MM.1S (cell line): Measurements from ENCODE around the gene LGALS14.

Experiments
- DNase-seq: peaks from one replicate; pipeline ENCODE4 v3.0.0-alpha.2; 2015
- H2AFZ ChIP-seq: fragments of 300-600 bp; sonication (generic); 2 replicates; pipeline ENCODE4 v1.6.0; 2016; ENCODE audit warnings: antibody characterized with exemption, low read length
- H3F3A ChIP-seq: fragments of 300-600 bp; sonication (generic); 2 replicates; pipeline ENCODE4 v1.6.1; 2016; ENCODE audit warnings: mild to moderate bottlenecking, antibody characterized with exemption, low read length, moderate library complexity, mixed read lengths; ENCODE audit not compliant: insufficient read depth
- H3K27ac ChIP-seq: fragments of 300-600 bp; sonication (generic); 2 replicates; pipeline ENCODE4 v1.5.1; 2016; ENCODE audit warnings: mild to moderate bottlenecking, low read length
- H3K27me3 ChIP-seq: fragments of 300-600 bp; sonication (generic); replicated peaks from 2 replicates; pipeline ENCODE4 v1.6.0; 2016; ENCODE audit warnings: low read length; ENCODE audit not compliant: insufficient read depth
- H3K36me3 ChIP-seq: fragments of 300-600 bp; sonication (generic); replicated peaks from 2 replicates; pipeline ENCODE4 v1.6.1; 2016; ENCODE audit warnings: mild to moderate bottlenecking, low read length, mixed read lengths; ENCODE audit not compliant: insufficient read depth
- H3K4me1 ChIP-seq: fragments of 300-600 bp; sonication (generic); 2 replicates; pipeline ENCODE4 v1.6.1; 2016; ENCODE audit warnings: low read length, mixed read lengths
- H3K4me2 ChIP-seq: fragments of 300-600 bp; sonication (generic); 2 replicates; pipeline ENCODE4 v1.6.0; 2016; ENCODE audit warnings: low read depth, low read length
- H3K4me3 ChIP-seq: fragments of 300-600 bp; sonication (generic); 2 replicates; pipeline ENCODE4 v1.5.1; 2016; ENCODE audit warnings: low read length, mixed read lengths
- H3K79me2 ChIP-seq: fragments of 300-600 bp; sonication (generic); 2 replicates; pipeline ENCODE4 v1.6.1; 2016; ENCODE audit warnings: mixed run types, low read length, mixed read lengths
- H3K9ac ChIP-seq: fragments of 300-600 bp; sonication (generic); 2 replicates; pipeline ENCODE4 v1.6.1; 2016; ENCODE audit warnings: low read length, mixed read lengths
- H3K9me2 ChIP-seq: fragments of 300-600 bp; sonication (generic); replicated peaks from 2 replicates; pipeline ENCODE4 v1.6.1; 2016; ENCODE audit warnings: mild to moderate bottlenecking, low read length, mixed read lengths; ENCODE audit not compliant: insufficient read depth
- H3K9me3 ChIP-seq: fragments of 300-600 bp; sonication (generic); replicated peaks from 2 replicates; pipeline ENCODE4 v1.6.1; 2016; ENCODE audit warnings: mild to moderate bottlenecking, low read length, mixed read lengths; ENCODE audit not compliant: insufficient read depth
- H4K20me1 ChIP-seq: fragments of 300-600 bp; sonication (generic); 2 replicates; pipeline ENCODE4 v1.6.1; 2016; ENCODE audit warnings: mild to moderate bottlenecking, low read length, moderate library complexity, mixed read lengths; ENCODE audit not compliant: insufficient read depth
- EZH2 ChIP-seq: fragments of 300-600 bp; sonication (generic); optimal IDR thresholded peaks from 2 replicates; pipeline ENCODE3; 2017; ENCODE audit warnings: low read depth, mild to moderate bottlenecking, antibody characterized with exemption, low read length, mixed read lengths
- EZH2phosphoT487 ChIP-seq: fragments of 300-600 bp; sonication (generic); IDR thresholded peaks from 2 replicates; pipeline ENCODE4 v1.6.1; 2018; ENCODE audit warnings: antibody characterized with exemption, low read length
- TF ChIP-seq, protein P1 (sequence below): fragments of 300-600 bp; sonication (generic); IDR thresholded peaks from 2 replicates; pipeline ENCODE4 v1.5.1; 2016; ENCODE audit warnings: antibody characterized with exemption, low read length, mixed read lengths

LGALS14 gene

DNA sequence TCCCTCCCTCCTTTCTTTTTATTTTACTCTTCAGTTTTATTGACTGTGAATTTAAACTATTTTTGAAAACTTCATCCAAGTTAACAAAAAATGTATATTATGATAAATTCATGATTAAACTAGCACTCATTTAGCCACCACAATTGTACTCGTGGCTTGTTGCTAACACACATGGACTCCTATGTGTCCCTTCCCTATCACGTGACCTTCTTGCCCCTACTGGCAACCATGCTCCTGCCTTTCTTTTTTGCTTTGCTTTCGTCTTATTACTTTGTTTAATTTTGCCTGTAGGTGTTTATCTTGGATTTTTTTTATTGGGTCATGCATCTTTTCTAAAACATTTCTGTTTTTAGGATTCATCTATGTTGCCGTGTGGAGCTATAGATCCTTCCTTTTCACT is 25.3 kb downstream of the LGALS14 start:
- Histone ChIP-seq H3K9me3 (no peaks in the 10 kb centered on the region), H3K9ac (no peak overlapping the region), H3K9me2 (no peaks in the 10 kb centered on the region), H3K4me2 (no peak overlapping the region), H3F3A (peaks cover 10% of the 10 kb centered on the region), H3K79me2 (no peaks in the 10 kb centered on the region), H4K20me1 (no peaks in the 10 kb centered on the region), H3K4me3 (no peak overlapping the region), H3K27me3 (no peaks in the 10 kb centered on the region), H3K4me1 (peaks cover 24% of the 10 kb centered on the region), H3K27ac (no peak overlapping the region), H3K36me3 (no peaks in the 10 kb centered on the region), H2AFZ (no peak overlapping the region)
- TF ChIP-seq EZH2phosphoT487 (no peak), EZH2 (no peak)
- TF ChIP-seq, protein P1, sequence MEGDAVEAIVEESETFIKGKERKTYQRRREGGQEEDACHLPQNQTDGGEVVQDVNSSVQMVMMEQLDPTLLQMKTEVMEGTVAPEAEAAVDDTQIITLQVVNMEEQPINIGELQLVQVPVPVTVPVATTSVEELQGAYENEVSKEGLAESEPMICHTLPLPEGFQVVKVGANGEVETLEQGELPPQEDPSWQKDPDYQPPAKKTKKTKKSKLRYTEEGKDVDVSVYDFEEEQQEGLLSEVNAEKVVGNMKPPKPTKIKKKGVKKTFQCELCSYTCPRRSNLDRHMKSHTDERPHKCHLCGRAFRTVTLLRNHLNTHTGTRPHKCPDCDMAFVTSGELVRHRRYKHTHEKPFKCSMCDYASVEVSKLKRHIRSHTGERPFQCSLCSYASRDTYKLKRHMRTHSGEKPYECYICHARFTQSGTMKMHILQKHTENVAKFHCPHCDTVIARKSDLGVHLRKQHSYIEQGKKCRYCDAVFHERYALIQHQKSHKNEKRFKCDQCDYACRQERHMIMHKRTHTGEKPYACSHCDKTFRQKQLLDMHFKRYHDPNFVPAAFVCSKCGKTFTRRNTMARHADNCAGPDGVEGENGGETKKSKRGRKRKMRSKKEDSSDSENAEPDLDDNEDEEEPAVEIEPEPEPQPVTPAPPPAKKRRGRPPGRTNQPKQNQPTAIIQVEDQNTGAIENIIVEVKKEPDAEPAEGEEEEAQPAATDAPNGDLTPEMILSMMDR, result no peak
- DNase-seq, result no peak

DNA sequence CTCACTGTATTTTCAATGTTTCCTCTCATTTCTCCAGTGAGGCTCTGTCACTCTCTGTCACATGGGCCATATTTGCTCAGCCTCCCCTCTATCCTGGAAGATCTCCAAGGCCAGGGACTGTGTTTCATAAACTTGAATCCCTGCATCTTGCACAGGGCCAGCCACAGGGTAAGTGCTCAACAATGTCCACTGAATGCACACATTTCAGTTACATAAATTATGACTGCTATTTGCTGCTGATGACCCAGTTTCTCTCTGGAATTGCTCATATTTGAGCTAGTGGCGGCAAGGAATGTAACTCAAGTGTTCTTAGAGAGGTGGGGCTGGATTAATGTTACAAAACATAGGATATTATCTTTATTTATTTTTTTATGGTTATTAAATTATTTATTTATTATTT is 27.4 kb downstream of the LGALS14 start:
- DNase-seq, result no peak

DNA sequence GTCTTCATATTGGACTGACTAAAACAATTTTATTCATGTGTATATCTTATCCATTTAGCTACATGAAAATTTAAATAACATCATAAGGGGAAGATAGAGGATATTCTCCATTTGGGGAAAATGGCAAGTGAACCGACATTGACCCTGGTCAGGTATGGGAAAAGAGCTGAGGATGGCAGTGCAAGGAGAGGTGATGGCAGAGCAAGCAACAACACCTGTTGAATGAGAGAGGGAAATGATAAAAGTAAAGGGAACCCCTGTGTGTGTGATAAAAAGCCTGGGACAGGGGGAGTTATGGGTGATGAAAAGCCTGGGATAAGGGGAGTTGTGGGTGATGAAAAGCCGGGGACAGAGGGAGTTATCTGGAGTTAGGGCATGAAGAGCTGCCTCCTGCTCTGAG is 29.6 kb downstream of the LGALS14 start:
- DNase-seq, result no peak
- Histone ChIP-seq H3K9ac (no peak overlapping the region), H3K4me1 (no peaks in the 10 kb centered on the region), H3K4me2 (no peak overlapping the region), H3K27ac (no peak overlapping the region), H3K36me3 (no peaks in the 10 kb centered on the region), H3K79me2 (no peaks in the 10 kb centered on the region), H3K4me3 (no peak overlapping the region), H3K9me2 (no peaks in the 10 kb centered on the region), H2AFZ (no peak overlapping the region), H3F3A (no peaks in the 10 kb centered on the region), H4K20me1 (no peaks in the 10 kb centered on the region), H3K27me3 (no peaks in the 10 kb centered on the region), H3K9me3 (no peaks in the 10 kb centered on the region)
- TF ChIP-seq EZH2 (no peak), EZH2phosphoT487 (no peak)

More for the DNA sequence above, 27.4 kb downstream of the LGALS14 start:
- Histone ChIP-seq H3K4me1 (peaks cover 14% of the 10 kb centered on the region), H3K36me3 (no peaks in the 10 kb centered on the region), H3K79me2 (no peaks in the 10 kb centered on the region), H3K4me2 (no peak overlapping the region), H3K9ac (no peak overlapping the region), H3K4me3 (no peak overlapping the region), H3K27ac (no peak overlapping the region), H2AFZ (no peak overlapping the region), H3K9me2 (no peaks in the 10 kb centered on the region), H3K27me3 (no peaks in the 10 kb centered on the region), H4K20me1 (no peaks in the 10 kb centered on the region), H3F3A (peaks cover 9% of the 10 kb centered on the region), H3K9me3 (no peaks in the 10 kb centered on the region)
- TF ChIP-seq EZH2 (no peak), EZH2phosphoT487 (no peak)
- TF ChIP-seq, protein P1, result no peak

DNA sequence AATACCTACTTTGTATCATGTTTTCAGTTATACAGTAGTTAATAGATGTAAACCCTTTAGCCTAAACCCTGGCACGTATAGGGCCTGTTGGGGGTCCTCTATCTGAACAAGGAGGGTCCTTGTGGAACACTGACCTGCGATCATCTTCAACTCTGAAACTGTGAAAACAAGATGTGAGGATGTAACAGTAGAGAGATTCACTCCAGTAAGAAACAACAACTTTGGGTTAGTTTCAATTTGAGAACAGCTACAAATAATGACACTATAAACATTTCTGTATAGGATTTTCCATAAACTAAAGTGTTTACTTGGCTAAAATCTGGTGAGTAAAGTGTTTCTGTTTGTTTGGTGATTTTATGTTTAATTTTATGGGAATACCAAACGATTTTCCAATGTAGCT is 31.4 kb downstream of the LGALS14 start:
- H3K36me3 ChIP-seq, result no peaks in the 10 kb centered on the region
- no peak overlapping the region for H3K4me3 ChIP-seq
- H3K79me2 ChIP-seq, result no peaks in the 10 kb centered on the region
- no peak for DNase-seq
- no peak overlapping the region for H3K9ac ChIP-seq
- TF ChIP-seq EZH2phosphoT487, result no peak
- TF ChIP-seq, protein P1, result no peak
- no peak for TF ChIP-seq EZH2
- no peak overlapping the region for H3K4me2 ChIP-seq
- no peak overlapping the region for H3K27ac ChIP-seq
- no peaks in the 10 kb centered on the region for H3K9me3 ChIP-seq
- no peaks in the 10 kb centered on the region for H3F3A ChIP-seq
- no peak overlapping the region for H2AFZ ChIP-seq
- no peaks in the 10 kb centered on the region for H4K20me1 ChIP-seq
- H3K9me2 ChIP-seq, result no peaks in the 10 kb centered on the region
- H3K4me1 ChIP-seq, result peaks cover 9% of the 10 kb centered on the region
- no peaks in the 10 kb centered on the region for H3K27me3 ChIP-seq
